Measurements from ENCODE around the gene LINGO4. TPM values are rescaled to one million over a fixed set of nuclear protein-coding genes. Genes with fewer than 3 reads are reported as not detected.

Gene LINGO4
- total and polyA plus RNA-seq, 10 of the 15 experiments (the other 5 are each of a cell fraction or from before 2014, with no cell fraction given): not detected

DNA sequence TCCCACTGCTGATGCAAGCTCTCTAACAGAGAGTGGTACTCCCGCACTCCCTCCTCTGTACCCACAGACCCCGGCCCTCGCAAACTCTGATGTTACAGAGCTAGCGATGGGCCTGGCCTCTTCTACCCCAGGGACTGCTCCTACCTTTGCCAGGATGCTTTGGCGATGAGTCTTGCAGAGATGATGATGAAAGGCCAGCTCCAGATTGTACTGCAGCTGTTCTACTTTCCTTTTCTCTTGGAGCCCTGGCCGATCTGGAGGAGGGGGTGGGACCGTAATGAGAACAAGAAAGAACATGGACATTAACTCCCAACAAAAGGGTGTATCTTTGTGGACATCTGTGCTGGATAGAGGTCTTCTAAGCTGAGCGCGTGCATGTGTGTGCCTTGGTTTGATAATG, 6.0 kb upstream of the LINGO4 start:
- no peak for ATAC-seq
- no peak for DNase-seq (ENCODE audit: low read depth, low spot score)
- H3K9me3 ChIP-seq (replicated peaks; ENCODE audit: control insufficient read depth, insufficient read depth, low read length): no peaks in the 10 kb centered on the region
- no peaks in the 10 kb centered on the region for H3K36me3 ChIP-seq (ENCODE audit: control insufficient read depth in 2 of 2, insufficient read depth in 2 of 2, low read length in 1 of 2)
- 70% methylated on average over 9 of the region's 9 CpGs for WGBS (ENCODE audit: insufficient coverage, insufficient replicate concordance, low lambda C conversion rate, missing lambda C conversion rate)
- CTCF ChIA-PET: interaction anchor here (0.6 kb wide), 1 partner anchor 469 kb away, joined by 3 read pairs; no protein-coding TSS in a partner anchor
- H3K27me3 ChIP-seq (replicated peaks in 1 of 2; ENCODE audit: control insufficient read depth in 2 of 2, insufficient read depth in 2 of 2, low read length in 1 of 2): peaks cover 0 to 4% of the 10 kb centered on the region in 2 experiments; a peak in 3 of 4 replicates
- no peak overlapping the region for H3K27ac ChIP-seq (ENCODE audit: control insufficient read depth, insufficient read depth)
- TF ChIP-seq LARP7 (IDR thresholded peaks at IDR 0.05) (no peak), ZZZ3 (IDR thresholded peaks at IDR 0.05; ENCODE audit: control insufficient read depth, insufficient read length, low read depth) (no peak), CHD1 (IDR thresholded peaks at IDR 0.05; ENCODE audit: low read depth, low read length) (no peak), STAT3 (IDR thresholded peaks at IDR 0.05; ENCODE audit: low read depth, low read length) (no peak), RUNX3 (IDR thresholded peaks at IDR 0.05; ENCODE audit: low read length) (no peak), NR2C1 (IDR thresholded peaks at IDR 0.05) (no peak), FOXK2 (IDR thresholded peaks at IDR 0.05) (no peak), CEBPB (IDR thresholded peaks at IDR 0.05; ENCODE audit: borderline replicate concordance in 1 of 2, low read depth in 2 of 2, low read length in 2 of 2) (no peak)
- TF ChIP-seq, protein P1, sequence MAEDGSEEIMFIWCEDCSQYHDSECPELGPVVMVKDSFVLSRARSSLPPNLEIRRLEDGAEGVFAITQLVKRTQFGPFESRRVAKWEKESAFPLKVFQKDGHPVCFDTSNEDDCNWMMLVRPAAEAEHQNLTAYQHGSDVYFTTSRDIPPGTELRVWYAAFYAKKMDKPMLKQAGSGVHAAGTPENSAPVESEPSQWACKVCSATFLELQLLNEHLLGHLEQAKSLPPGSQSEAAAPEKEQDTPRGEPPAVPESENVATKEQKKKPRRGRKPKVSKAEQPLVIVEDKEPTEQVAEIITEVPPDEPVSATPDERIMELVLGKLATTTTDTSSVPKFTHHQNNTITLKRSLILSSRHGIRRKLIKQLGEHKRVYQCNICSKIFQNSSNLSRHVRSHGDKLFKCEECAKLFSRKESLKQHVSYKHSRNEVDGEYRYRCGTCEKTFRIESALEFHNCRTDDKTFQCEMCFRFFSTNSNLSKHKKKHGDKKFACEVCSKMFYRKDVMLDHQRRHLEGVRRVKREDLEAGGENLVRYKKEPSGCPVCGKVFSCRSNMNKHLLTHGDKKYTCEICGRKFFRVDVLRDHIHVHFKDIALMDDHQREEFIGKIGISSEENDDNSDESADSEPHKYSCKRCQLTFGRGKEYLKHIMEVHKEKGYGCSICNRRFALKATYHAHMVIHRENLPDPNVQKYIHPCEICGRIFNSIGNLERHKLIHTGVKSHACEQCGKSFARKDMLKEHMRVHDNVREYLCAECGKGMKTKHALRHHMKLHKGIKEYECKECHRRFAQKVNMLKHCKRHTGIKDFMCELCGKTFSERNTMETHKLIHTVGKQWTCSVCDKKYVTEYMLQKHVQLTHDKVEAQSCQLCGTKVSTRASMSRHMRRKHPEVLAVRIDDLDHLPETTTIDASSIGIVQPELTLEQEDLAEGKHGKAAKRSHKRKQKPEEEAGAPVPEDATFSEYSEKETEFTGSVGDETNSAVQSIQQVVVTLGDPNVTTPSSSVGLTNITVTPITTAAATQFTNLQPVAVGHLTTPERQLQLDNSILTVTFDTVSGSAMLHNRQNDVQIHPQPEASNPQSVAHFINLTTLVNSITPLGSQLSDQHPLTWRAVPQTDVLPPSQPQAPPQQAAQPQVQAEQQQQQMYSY (CRISPR knock-in tag; IDR thresholded peaks at IDR 0.05): no peak
- TF ChIP-seq, protein P2, sequence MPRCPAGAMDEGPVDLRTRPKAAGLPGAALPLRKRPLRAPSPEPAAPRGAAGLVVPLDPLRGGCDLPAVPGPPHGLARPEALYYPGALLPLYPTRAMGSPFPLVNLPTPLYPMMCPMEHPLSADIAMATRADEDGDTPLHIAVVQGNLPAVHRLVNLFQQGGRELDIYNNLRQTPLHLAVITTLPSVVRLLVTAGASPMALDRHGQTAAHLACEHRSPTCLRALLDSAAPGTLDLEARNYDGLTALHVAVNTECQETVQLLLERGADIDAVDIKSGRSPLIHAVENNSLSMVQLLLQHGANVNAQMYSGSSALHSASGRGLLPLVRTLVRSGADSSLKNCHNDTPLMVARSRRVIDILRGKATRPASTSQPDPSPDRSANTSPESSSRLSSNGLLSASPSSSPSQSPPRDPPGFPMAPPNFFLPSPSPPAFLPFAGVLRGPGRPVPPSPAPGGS (IDR thresholded peaks at IDR 0.05; ENCODE audit: borderline replicate concordance, insufficient read depth, low read depth, low read length, poor library complexity, severe bottlenecking): no peak
- H2AFZ ChIP-seq (ENCODE audit: control insufficient read depth, low read depth, low read length): no peak overlapping the region
- FAIRE-seq: no peak
- H3K4me2 ChIP-seq (ENCODE audit: control insufficient read depth, insufficient read depth): no peak overlapping the region
- no peaks in the 10 kb centered on the region for H3K79me2 ChIP-seq (ENCODE audit: control insufficient read depth, insufficient read depth, low read length)
- in situ Hi-C loops (cut with MboI) (no loop called here), intact Hi-C loops (cut with micrococcal nuclease; ENCODE audit: unreplicated experiment) (no loop called here)
- no peaks in the 10 kb centered on the region for H3K4me1 ChIP-seq (ENCODE audit: control insufficient read depth, insufficient read depth, low read length)
- SMC1A ChIA-PET (ENCODE audit: uncharacterized antibody, unreplicated experiment): interaction anchor here (1.1 kb wide), 1 partner anchor 22 kb away, joined by 3 read pairs; no protein-coding TSS in a partner anchor
- no peak overlapping the region for H3K4me3 ChIP-seq
- BruUV-seq (replicated peaks): no TSS peak
- RAD21 ChIA-PET (ENCODE audit: unreplicated experiment): no interaction called here
- no peak overlapping the region for H3K9ac ChIP-seq (ENCODE audit: control insufficient read depth, insufficient read depth, low read length)
- H4K20me1 ChIP-seq (ENCODE audit: control insufficient read depth, insufficient read depth): no peaks in the 10 kb centered on the region
- POLR2A ChIA-PET: interaction anchor here (1.3 to 1.4 kb wide), 2 partner anchors 9 to 11 kb away, joined by 3 to 4 read pairs; no protein-coding TSS in a partner anchor

Measured in GM12878 (cell line).